ENCODE results near the gene CDR2L. TPM values are rescaled to one million over a fixed set of nuclear protein-coding genes. Genes with fewer than 3 reads are reported as not detected.

Gene CDR2L
- total RNA-seq, 4 donors from 2014 or later: 14.6 to 36.7 (median 24.3) TPM

- Histone ChIP-seq H3K27ac (replicated peaks in 1 of 4) (no peak overlapping the region), H3K4me1 (peaks cover 18 to 33% (median 30%) of the 10 kb centered on the region in 4 donors), H3K9me3 (no peaks in the 10 kb centered on the region), H3K27me3 (no peaks in the 10 kb centered on the region), H3K4me3 (no peak overlapping the region), H3K36me3 (peaks cover under 1 to 17% (median 14%) of the 10 kb centered on the region in 4 donors)
- no peak for DNase-seq (ENCODE audit: extremely low spot score)
- no peak for TF ChIP-seq EP300 (IDR thresholded peaks at IDR 0.05)
- 93% methylated on average over 2 of the region's 2 CpGs for WGBS
- intact Hi-C loops (cut with DNase I): loop anchor here (5.0 kb wide), 1 partner anchor 37 kb away; the partner anchor contains the start of gene HID1
Observed at GRCh38 chr17:75009139-75009724, 21.8 kb downstream of the CDR2L start.

DNA sequence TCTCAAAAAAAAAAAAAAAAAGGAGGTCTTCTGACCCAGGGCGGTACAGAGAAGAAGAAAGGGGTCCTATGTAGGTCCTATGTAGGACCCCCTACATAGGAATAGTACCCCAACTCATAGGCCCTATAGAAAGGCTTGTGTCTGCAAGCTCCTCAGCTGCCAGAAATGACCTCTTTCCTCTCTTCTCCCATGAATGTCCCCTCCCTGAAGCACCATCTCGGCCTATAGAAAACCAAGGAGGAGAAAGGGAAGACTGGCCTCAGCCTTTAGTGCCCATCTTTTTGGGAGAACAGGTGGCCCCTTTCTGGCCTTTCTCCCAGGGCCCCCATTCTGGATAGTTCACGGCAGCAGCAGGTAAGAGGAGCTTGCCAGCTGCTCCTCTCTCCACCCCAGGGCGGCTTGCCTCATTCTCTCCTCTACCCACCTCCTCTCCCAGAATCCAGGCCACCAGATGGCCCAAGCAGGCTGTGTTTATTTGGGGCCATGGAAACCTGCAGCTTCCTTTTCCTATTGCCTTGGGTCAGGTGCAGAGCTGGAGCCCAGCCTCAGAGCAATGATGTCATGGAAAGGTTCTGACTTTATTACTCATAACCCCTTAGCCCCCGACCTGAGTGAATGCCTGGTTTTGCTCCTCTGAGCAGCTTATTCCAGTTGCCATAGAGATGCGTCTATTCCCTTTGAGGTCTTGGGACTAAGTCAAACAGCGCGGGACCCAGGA, 23.4 kb downstream of the CDR2L start:
- Histone ChIP-seq H3K36me3 (peaks cover 0 to 4% (median under 1%) of the 10 kb centered on the region in 4 donors), H3K4me1 (peaks cover 18 to 35% (median 30%) of the 10 kb centered on the region in 4 donors), H3K9me3 (no peaks in the 10 kb centered on the region), H3K27me3 (no peaks in the 10 kb centered on the region), H3K27ac (replicated peaks in 1 of 4) (peak overlapping the region; percentile 90 to 95 (median 92)), H3K4me3 (no peak overlapping the region)
- WGBS: 51% methylated on average over 7 of the region's 8 CpGs
- intact Hi-C loops (cut with DNase I): loop anchor here (5.0 kb wide), 1 partner anchor 49 kb away; no protein-coding TSS in a partner anchor
- no peak for DNase-seq (ENCODE audit: extremely low spot score)
- TF ChIP-seq EP300 (IDR thresholded peaks at IDR 0.05) (no peak), POLR2A (IDR thresholded peaks at IDR 0.05; ENCODE audit: low read depth) (no peak), CTCF (IDR thresholded peaks at IDR 0.05) (peak in 1 of 3 experiments; percentile 12), POLR2AphosphoS5 (IDR thresholded peaks at IDR 0.05) (peak; percentile 42 to 69)

DNA sequence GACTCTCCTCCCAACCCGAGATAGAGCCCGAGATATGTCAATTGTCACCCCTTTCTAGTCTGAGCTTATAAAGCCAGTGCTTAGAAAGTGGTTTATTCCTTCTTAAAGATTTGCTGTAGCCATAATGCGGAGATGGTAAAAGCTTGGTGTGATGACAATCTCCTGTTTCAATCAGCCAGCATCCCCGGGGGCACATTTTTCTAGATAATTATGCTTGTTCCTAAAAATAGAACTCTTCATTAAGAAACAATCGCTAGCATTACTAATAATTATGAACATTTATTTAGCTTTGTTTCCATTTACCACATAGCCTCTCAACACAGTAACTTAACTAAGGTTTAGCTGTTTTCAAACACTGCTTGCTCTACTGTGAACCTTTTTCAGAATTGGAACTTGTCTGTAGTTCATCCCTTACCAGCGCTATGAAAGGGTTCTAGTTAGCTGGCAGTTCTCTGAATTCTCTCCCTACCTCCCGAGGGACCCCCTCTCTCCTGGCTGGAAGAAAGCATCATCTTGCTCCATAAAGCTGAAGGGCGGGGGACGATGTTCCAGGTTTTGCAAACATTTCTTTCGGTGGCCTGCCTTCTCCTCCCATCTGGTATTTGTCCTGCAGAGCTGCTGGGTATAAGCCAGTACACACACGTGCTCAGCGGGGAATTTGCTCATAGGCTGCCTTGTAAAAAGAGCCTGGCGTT, 24.1 kb downstream of the CDR2L start:
- H3K27ac ChIP-seq (replicated peaks in 1 of 4): peak overlapping the region; percentile 90 to 95 (median 92)
- no peaks in the 10 kb centered on the region for H3K9me3 ChIP-seq
- peaks cover 18 to 35% (median 30%) of the 10 kb centered on the region in 4 donors for H3K4me1 ChIP-seq
- intact Hi-C loops (cut with DNase I): loop anchor here (2.0 to 5.0 kb wide), 2 partner anchors 25 to 49 kb away; partner anchors contain the start of gene CDR2L
- H3K4me3 ChIP-seq: peak overlapping the region; percentile 66 to 93 (median 78)
- H3K36me3 ChIP-seq: peaks cover 0 to 11% (median 4%) of the 10 kb centered on the region in 4 donors
- H3K27me3 ChIP-seq: no peaks in the 10 kb centered on the region
- 24% methylated on average over 13 of the region's 13 CpGs for WGBS
- peak; percentile 38 to 56 for TF ChIP-seq POLR2AphosphoS5 (IDR thresholded peaks at IDR 0.05)
- no peak for TF ChIP-seq POLR2A (IDR thresholded peaks at IDR 0.05; ENCODE audit: low read depth)
- no peak for DNase-seq (ENCODE audit: extremely low spot score)

DNA sequence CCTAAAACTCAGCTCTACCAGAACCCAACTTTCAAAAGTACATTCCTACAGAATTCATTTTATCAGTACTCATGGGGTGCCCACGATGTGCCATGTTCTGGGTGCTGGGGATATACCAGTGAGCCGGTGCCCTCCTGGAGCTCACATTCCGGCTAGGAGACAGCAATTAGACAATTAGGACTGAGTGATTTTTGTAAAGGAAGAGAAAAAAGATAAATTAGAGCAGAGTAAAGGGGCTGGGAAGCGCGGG, 24.6 kb downstream of the CDR2L start:
- Histone ChIP-seq H3K4me1 (peaks cover 18 to 35% (median 30%) of the 10 kb centered on the region in 4 donors), H3K4me3 (peak overlapping the region; percentile 66 to 93 (median 78)), H3K27ac (replicated peaks in 1 of 4) (peak overlapping the region; percentile 90 to 95 (median 92)), H3K36me3 (peaks cover 0 to 16% (median 9%) of the 10 kb centered on the region in 4 donors), H3K27me3 (no peaks in the 10 kb centered on the region), H3K9me3 (no peaks in the 10 kb centered on the region)
- intact Hi-C loops (cut with DNase I): loop anchor here (2.0 to 5.0 kb wide), 2 partner anchors 25 to 50 kb away; partner anchors contain the start of gene CDR2L
- WGBS: 24% methylated on average over 5 of the region's 5 CpGs
- TF ChIP-seq EP300 (IDR thresholded peaks at IDR 0.05): no peak
- no peak for TF ChIP-seq POLR2AphosphoS5 (IDR thresholded peaks at IDR 0.05)
- TF ChIP-seq POLR2A (IDR thresholded peaks at IDR 0.05; ENCODE audit: low read depth): no peak
- no peak for TF ChIP-seq CTCF (IDR thresholded peaks at IDR 0.05)
- DNase-seq (ENCODE audit: extremely low spot score): no peak

GRCh38 chr17:75012346-75013091, 25.1 kb downstream of the CDR2L start, which contains the start of gene MRPL58:
Gene MRPL58 (plus strand): TSS chr17:75012670. CDS start chr17:75012687, 17 bp downstream.
- 4% methylated on average over 29 of the region's 63 CpGs for WGBS
- peaks cover 0 to 21% (median 12%) of the 10 kb centered on the region in 4 donors for H3K36me3 ChIP-seq
- DNase-seq (ENCODE audit: extremely low spot score): peak; percentile 96
- no peaks in the 10 kb centered on the region for H3K27me3 ChIP-seq
- intact Hi-C loops (cut with DNase I): loop anchor here (2.0 to 5.0 kb wide), 2 partner anchors 26 to 50 kb away; partner anchors contain the start of gene CDR2L
- H3K27ac ChIP-seq (replicated peaks in 1 of 4): peak within 1 kb of the TSS; percentile 90 to 95 (median 92)
- TF ChIP-seq CTCF (IDR thresholded peaks at IDR 0.05): peak; percentile 28 to 67 (median 43)
- TF ChIP-seq EP300 (IDR thresholded peaks at IDR 0.05): no peak
- TF ChIP-seq POLR2A (IDR thresholded peaks at IDR 0.05; ENCODE audit: low read depth): no peak
- peak; percentile 76 to 83 for TF ChIP-seq POLR2AphosphoS5 (IDR thresholded peaks at IDR 0.05)
- H3K4me3 ChIP-seq: peak within 1 kb of the TSS; percentile 66 to 93 (median 78)
- H3K9me3 ChIP-seq: no peaks in the 10 kb centered on the region
- peaks cover 18 to 35% (median 30%) of the 10 kb centered on the region in 4 donors for H3K4me1 ChIP-seq
